Posterior vena cava (tissue), 2 donors: ENCODE data around the gene PIP4K2C. TPM values are rescaled to one million over a fixed set of nuclear protein-coding genes. Genes with fewer than 3 reads are reported as not detected.
"Not testable (repeated sequence)": the region's sequence is repeated elsewhere in the genome, so short reads cannot be mapped to it uniquely, and the experiment has no call there.

Experiments
- DNase-seq: peaks from one replicate; pipeline ENCODE4 v3.0.0-alpha.2; 2020; ENCODE audit warnings: low spot score
- intact Hi-C, 2 donors: fragments of 100-400 bp; cut with DNase I; formaldehyde crosslinking; loops; one replicate each; pipeline versions ENCODE4 v1.14.1 to v1.14.2; 2022 to 2023
- total RNA-seq, 2 donors: library from RNA; stranded (reverse); fragmentation: NEBNext Ultra II Directional; extraction: Animal tissue kit (Norgen Biotek cat#: 25700); gene quantifications; one replicate each; pipeline ENCODE4 v1.2.1, GENCODE V29; 2021
- donor health status: DM: yes; HTN: yes; CAD: no.
- donor health status: DM: yes; HTN: yes; CAD: no.

The PIP4K2C gene
- total RNA-seq, 2 donors from 2014 or later = 26.0 to 27.4 TPM

DNA sequence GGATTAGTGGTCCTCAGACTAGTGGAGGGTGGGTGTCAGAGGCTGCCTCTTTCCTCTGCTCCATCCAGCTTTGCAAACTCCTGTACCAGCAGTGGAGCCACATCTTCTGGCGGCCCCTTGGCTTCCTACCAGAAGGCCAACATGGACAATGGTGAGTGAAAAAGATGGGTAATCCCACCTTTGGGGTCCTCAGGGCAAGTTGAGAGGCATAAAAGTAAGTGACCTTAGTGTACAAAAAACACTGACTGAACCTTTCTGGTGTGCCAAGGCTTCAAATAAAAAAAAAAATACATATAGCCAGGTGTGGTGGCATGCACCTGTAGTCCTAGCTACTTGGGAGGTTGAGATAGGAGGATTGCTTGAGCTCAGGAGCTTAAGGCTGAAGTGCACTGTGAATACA is 9.2 kb upstream of the PIP4K2C start:
- intact Hi-C loops = loop anchor here in 1 of 2 donors (5.0 kb wide), 1 partner anchor 40 kb away; no protein-coding TSS in a partner anchor

DNA sequence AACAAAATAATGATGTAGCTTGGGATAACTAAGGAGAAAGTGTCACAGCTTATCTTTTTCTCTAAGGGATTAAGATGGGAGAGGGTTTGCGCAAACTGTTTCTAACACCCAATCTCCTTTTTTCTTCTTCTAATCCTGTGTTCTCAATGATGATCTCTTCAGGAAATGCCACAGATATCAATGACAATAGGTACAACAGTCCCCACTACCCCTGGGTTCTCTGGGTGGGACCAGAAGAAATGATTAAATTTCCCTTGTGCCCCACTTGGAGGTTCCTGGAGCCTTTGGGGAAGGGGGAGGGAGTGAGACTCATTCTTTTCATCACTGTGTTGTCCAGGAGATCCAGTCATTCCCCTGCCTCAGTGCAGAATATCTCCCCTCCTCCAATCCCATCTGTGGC is 8.6 kb upstream of the PIP4K2C start:
- DNase-seq = no peak
- intact Hi-C loops = loop anchor here in 1 of 2 donors (5.0 kb wide), 1 partner anchor 40 kb away; no protein-coding TSS in a partner anchor

More for the DNA sequence above, 9.2 kb upstream of the PIP4K2C start:
- DNase-seq = no peak

DNA sequence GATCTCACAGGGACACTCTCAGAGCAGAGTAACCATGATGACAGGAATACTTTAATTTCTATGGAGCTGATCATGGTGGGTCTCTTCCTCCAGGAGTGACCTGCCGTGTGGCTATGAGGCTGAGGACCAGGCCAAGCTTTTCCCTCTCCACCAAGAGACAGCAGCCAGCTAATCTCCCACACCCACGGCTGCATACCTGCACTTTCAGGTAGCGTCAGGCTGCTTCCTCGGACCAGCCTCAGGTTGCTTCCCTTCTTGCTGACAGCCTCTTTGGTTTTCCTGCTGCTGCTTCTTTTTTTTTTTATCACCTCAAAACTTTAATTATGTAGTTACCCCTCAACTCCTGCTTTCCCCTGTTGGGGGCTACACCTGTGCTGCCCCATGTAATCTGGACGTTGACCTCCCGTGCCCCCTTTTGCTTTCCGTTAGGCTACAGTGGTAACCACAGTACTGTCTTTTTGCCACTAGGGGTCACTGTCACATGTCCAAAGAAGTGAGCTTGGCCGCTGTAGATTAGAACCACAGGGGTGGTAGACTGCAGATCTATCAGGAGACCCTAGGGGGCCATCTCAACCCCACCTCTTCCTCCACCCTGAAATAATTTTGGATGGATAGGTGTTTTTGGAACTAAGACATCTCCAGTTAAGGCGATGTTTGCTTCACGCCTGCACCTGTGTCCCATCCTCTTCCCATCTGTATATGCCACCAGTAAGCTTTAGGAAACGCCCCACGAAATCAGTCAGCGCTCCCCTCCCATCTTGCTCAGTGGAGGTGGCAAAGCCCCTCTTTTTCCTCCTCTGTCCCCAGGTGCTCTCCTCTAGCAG is 7.8 kb upstream of the PIP4K2C start:
- intact Hi-C loops = loop anchor here in 1 of 2 donors (5.0 kb wide), 1 partner anchor 39 kb away; no protein-coding TSS in a partner anchor

DNA sequence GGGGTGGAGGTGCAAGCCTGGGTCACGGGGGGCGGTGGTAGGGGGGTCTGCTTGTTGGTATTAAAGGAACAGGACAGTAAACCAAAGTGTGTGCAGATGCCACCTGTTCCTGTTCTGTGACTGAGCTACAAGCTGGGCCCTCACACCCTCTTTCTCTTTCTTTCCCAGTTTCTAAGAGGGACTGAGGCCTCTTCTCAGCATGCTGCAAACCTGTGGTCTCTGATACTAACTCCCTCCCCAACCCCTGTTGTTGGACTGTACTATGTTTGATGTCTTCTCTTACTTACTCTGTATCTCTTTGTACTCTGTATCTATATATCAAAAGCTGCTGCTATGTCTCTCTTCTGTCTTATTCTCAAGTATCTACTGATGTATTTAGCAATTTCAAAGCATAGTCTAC is 6.9 kb upstream of the PIP4K2C start:
- intact Hi-C loops = loop anchor here (2.0 to 5.0 kb wide), 2 partner anchors 37 to 38 kb away; no protein-coding TSS in a partner anchor
- peak; percentile 5 for DNase-seq

More for the DNA sequence above, 7.8 kb upstream of the PIP4K2C start:
- DNase-seq = peak; percentile 61

DNA sequence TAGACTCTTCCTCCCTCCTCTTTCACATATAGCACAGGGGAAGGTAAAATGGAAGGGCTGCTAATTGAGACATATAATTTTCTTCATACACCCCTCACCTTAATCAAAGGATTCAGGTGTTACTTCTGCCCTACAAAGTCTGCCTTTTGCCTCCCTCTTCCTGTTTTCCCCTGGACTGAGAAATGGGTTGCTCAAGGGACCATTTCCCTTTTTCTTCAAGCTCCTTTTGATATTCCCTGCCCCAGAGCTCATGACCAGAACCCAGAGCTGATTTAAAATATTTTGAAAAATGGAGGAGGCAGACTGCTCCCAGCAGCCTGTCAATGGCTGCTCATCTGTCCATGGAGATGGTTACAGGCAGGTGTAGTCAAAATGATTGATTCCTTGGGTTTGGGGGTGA is 6.3 kb upstream of the PIP4K2C start:
- DNase-seq = no peak
- intact Hi-C loops = loop anchor here (2.0 to 5.0 kb wide), 3 partner anchors 36 to 48 kb away; partner anchors contain the start of gene B4GALNT1 (in 1 of the 2)

DNA sequence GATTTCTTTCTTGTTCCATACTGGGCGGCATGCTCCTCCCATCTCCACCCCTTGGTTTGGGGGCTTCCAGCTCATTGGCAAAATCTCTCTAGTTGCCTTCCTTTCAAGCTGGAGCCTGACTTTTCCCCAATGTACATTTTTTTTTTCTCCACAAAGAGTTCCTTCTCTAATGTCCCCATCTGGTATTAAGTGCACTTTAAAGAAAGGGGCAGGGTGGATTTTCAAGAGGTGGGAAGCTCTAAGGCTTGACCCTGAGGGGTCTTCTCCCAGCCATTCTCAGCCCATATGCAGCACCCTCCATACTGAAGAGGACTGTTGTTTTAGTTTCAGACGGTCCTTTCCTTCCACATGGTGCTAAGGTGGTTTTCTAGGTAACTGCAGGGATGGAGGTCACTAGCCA is 5.8 kb upstream of the PIP4K2C start:
- DNase-seq = no peak
- intact Hi-C loops = loop anchor here (2.0 to 5.0 kb wide), 2 partner anchors 36 to 47 kb away; partner anchors contain the start of gene B4GALNT1 (in 1 of the 2)

DNA sequence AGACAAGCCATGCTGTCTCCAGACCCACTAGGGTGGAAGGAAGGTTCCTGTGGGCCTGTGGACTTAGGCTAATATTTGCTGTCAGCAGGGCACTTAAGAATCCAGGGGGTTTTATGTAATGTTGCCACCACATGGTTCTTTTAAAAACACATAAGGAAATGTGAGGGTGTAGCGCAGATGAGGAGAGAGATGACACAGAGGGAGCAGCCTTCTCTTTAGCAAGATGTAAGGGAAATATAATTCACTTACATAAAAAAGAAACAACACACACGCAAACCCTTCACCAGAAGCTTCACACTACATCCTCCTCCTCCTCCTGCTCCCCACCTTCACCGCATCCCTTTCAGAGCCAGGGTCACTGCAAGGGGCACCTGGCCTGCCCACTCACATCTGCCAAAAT is 4.9 kb upstream of the PIP4K2C start:
- intact Hi-C loops = loop anchor here in 1 of 2 donors (5.0 kb wide), 1 partner anchor 46 kb away; the partner anchor contains the start of gene B4GALNT1

DNA sequence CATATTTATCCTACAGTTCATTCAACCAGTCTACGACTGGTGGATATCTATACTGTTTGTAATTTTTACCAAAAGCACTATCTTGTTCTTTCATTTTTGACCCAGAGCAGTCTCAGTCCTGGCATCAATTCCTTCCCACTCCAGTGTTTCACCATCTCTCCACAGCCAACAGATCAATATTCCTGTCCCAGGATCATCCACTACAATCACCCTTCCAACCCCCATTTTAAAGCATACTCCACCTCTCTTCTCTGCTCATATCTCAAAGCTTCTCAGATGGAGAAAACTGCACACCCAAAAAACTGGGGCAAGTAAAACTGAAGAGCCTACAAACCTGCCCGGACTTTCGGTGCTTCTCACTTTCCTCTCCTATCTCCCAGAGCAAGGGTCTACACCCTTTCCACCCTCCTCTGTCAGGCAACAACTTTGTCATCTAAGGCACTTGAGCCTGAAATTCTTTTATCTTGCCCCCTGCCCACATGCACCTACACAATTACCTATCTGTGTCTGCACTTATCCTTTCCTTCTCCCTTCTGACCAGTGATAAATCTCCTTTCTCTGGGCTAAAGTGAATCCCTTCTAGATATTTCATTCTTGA is 4.1 kb upstream of the PIP4K2C start:
- intact Hi-C loops = loop anchor here in 1 of 2 donors (5.0 kb wide), 1 partner anchor 45 kb away; the partner anchor contains the start of gene B4GALNT1

More for the DNA sequence above, 4.9 kb upstream of the PIP4K2C start:
- no peak for DNase-seq

DNA sequence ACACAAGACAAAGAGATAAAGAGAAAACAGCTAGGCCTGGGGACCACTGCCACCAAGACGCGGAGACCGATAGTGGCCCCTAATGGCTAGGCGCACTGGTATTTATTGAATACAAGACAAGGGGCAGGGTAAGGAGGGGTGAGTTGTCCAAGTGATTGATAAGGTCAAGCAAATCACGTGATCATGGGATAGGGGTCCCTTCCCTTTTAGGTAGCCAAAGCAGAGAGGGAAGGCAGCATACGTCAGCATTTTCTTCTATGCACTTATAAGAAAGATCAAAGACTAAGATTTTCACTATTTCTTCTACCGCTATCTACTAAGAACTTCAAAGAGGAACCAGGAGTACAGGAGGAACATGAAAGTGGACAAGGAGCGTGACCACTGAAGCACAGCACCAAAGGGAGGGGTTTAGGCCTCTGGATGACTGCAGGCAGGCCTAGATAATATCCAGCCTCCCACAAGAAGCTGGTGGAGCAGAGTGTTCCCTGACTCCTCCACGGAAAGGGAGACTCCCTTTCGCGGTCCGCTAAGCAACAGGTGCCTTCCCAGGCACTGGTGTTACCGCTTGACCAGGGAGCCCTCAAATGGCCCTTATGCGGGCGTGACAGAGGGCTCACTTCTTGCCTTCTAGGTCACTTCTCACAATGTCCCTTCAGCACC is 1.9 kb upstream of the PIP4K2C start:
- DNase-seq = not testable (repeated sequence)
- intact Hi-C loops = loop anchor here in 1 of 2 donors (5.0 kb wide), 1 partner anchor 43 kb away; the partner anchor contains the start of gene B4GALNT1

More for the DNA sequence above, 4.1 kb upstream of the PIP4K2C start:
- no peak for DNase-seq

DNA sequence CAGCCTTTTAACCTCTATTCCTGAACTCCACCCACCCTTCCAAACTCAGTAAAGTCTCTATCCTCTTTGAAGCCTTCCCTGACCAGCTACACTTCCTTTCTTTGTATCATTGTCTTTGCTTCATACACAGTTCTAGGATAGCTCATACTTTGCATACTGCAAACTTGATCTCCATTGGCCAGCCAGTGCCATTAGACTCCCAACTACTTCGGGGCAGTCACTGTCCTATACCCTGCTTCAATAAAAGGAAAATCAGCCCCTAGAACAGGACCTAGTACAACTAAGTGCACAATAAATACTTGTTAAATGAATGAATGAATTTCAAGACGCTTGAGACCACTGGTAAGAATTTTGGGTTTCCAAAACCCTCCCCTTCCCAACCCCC is 521 bp upstream of the PIP4K2C start:
- intact Hi-C loops = no loop called here
- DNase-seq = no peak

DNA sequence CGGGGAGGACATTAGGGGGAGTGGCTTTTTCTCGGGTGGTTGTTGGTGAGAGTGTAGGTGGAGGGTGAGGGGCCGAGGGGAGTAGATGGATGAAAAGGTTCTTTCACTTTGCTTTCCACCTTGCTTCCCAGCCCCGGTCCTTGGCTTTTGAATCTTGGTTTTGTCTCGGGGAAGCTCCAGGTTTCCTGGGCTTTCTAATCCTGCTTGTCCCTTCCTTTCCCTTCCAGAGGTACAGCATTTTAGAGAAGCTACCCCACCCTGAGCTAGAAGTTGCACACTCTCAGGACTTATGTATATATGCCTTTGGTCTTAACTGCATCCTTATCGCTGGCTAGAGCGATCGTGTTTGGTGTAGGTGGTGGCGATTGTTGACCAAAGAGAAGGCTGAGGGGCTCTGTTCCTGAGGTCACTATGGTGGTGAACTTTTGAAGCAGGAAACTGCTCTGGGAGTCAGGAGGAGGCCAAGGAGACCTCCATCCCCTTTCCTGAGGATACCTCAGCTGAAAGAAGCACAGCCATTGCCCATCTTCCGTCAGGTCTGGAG is 862 bp downstream of the PIP4K2C start:
- intact Hi-C loops = no loop called here
- DNase-seq = no peak

DNA sequence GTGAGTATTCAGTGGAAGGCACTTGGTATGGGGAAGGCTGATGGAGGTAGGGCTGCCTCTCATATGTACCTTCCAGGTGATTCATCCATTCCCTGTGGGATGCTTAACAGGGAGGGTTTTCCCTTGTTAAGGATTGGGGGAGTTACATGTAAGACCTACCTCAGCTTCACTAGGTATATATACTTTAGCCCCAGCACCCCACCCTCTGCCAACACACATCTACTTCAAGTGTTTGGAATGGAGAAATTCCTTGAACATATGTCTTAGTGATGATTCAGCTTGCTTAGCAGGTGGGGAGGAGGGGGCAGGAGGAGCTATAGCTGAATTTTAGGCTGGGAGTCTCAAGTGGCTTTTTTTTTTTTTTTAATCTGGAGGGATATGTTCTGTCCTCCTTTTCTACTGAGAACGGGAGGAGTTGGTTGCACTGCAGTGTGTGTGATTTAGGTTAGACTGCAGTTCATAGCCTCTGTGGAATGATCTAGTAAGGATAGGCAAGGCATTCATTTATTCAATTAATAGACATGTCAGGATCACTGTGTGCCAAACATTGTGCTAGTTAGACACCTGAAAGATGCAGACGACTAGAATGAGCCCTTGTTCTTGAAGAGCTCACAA is 1.7 kb downstream of the PIP4K2C start:
- intact Hi-C loops = no loop called here
- no peak for DNase-seq

DNA sequence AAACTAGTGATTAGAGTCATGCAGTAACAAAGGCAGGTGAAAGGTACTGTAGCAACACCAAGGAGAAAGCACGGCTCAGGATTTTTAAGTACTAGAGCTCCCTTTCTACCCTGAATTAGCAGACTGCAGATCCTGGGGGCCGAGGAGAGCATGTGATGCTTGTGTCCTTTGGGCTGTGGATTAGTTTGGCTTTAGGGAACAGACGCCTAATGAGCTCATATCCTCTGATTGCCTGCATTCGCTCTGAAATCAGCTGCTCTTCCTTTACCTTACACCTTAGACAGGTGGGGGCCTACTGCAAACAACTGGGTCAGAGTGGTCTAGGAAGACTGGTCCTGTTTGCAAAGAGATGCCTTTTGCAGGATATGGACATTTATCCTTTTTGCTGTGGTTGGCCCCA is 2.2 kb downstream of the PIP4K2C start:
- no peak for DNase-seq
- intact Hi-C loops = no loop called here

DNA sequence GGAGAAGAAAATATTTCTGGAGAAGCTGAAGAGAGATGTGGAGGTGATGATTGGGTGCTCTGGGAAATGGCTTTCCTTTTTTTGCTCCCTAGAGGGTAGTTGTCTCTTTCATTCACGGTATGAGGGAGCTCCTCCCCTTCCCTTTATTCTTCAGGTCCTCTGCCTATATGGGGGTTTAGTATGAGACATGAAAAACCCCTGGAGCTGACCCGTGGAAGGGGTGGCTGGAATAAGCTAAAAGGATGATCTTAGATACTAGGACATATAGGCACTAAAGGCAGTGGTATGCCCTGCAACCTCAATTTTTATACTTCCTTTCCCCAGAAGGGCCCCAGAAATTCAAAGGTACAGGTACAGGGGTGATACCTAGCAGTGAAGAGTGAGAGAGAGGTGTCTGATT is 9.4 kb downstream of the PIP4K2C start:
- intact Hi-C loops = no loop called here

DNA sequence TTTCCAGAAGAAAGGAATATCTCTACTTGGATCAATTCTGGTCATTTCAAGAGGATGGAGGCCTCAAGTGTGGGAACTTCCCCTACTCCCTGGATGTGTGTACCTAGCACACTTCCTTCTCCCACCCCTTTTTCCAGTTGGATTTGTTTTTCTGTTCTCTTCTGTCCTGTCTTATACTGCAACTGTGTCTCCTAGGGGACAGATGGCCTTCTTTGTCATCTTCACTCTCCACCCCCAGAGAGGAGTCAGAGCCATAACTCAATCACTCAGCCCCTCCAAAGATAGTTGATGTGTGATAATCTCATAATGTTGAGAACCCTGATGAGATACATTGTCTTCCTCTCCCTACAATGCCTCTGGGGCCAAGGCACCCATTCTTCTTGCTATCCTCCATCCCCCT is 11.6 kb downstream of the PIP4K2C start:
- intact Hi-C loops = no loop called here
- no peak for DNase-seq

More for the DNA sequence above, 9.4 kb downstream of the PIP4K2C start:
- no peak for DNase-seq

DNA sequence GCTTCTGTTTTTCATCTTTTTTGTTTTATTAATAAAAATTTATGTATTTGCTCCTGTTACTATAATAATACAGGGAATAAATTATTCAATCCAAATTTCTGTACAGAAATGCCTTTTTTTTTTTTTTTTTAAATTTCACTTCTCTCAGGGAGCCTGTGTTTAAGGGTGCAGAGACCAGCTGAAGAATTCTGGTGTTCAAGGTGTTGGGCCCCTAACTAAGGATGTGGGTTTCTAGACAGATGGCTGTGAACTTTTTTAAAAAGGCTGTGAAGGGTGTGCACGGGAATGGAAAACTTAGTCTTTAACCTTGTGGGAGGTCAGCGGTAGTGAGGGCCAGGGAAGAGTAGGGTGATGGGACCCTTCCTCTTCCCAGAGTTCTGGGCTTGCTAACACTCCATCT is 12.3 kb downstream of the PIP4K2C start:
- intact Hi-C loops = no loop called here
- DNase-seq = no peak

DNA sequence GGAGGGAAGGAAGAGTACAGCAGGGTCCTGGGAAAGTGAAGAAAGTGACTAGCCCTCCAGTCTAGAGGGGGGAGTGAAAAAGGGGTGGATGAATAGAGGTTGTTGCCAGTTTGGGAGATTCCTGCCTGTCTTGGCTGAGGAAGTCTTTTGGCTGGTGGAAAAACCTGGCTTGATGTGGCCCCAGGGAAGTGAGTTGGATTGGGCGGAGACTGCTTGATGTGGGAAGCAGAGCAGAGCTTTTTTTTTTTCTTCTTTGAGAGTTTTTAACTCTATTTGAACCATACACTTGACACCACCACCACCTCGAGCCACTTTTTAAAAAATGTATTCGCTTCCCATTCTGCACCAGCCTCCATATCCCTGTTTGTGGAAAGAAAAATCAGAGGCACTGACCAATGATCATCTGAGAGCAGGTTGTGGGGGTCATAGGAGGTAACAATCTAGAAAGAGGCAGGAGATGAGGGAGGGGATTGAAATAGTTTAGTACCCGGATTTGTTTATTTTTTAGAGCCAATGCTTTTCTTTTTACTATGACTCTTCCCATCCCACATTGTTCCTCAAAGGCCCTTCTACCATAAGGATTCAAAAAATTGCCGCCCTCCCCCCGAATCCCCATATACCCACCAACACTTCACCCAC is 12.9 kb downstream of the PIP4K2C start:
- no peak for DNase-seq
- intact Hi-C loops = no loop called here

DNA sequence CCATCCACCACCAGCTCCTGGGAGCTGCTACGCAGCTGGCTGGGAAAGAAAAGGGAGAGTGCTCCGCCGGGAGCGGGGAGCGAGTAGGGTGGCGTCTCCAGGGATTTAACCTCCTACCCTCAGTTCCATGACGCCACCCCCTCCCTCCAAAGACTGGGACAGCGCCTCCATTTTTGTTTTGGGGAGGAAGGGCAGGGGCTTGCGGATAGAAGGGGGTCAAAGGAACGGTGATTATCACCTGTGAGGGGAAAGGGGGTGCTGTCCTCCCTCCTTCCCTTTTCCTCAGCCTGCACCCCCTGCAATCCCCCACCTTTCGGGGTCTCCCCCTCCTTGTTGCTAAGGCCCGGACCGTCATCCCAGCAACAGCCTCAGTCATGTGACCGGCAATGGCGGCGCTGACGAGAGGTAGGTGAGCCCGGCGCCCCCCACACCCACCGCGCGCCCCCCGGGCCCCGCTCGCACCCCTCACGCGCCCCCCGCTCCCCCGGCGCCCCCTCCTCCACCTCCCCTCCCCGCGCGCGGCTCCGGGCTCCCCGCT is 13.5 kb downstream of the PIP4K2C start, which contains the start of gene DTX3:
TSS of gene DTX3 (plus strand) at position 371 of the 538 bp plus-strand sequence. CDS start 1,694 bp downstream, outside the sequence.
- no peak for DNase-seq
- intact Hi-C loops = no loop called here
